Vagina (tissue), 2 donors: ENCODE measurements around the gene EHBP1.

Experiments
- POLR2A ChIP-seq, 2 donors: fragments of 450-650 bp; IDR thresholded peaks; one replicate each; pipeline ENCODE4 v1.6.1; 2017; ENCODE audit warnings: antibody characterized with exemption in 2 of 2, mild to moderate bottlenecking in 2 of 2, moderate library complexity in 2 of 2
- POLR2AphosphoS5 ChIP-seq, 2 donors: sonication (generic); formaldehyde crosslinking; IDR thresholded peaks; one replicate each; pipeline ENCODE4 v1.9.0; 2017; ENCODE audit warnings: antibody characterized with exemption in 2 of 2, mild to moderate bottlenecking in 2 of 2, low read depth in 1 of 2; ENCODE audit not compliant: insufficient read depth in 1 of 2
- TF ChIP-seq, protein P1 (sequence below), 3 experiments: fragments of 450-650 bp in 2 of 3; fragments of 200-600 bp in 1 of 3; sonication (generic) in 1 of 3; IDR thresholded peaks; one replicate each; pipeline ENCODE4 v1.5.1; 2017 to 2019; ENCODE audit warnings: antibody characterized with exemption in 3 of 3, mild to moderate bottlenecking in 2 of 3, moderate library complexity in 2 of 3

- TF ChIP-seq, protein P1, sequence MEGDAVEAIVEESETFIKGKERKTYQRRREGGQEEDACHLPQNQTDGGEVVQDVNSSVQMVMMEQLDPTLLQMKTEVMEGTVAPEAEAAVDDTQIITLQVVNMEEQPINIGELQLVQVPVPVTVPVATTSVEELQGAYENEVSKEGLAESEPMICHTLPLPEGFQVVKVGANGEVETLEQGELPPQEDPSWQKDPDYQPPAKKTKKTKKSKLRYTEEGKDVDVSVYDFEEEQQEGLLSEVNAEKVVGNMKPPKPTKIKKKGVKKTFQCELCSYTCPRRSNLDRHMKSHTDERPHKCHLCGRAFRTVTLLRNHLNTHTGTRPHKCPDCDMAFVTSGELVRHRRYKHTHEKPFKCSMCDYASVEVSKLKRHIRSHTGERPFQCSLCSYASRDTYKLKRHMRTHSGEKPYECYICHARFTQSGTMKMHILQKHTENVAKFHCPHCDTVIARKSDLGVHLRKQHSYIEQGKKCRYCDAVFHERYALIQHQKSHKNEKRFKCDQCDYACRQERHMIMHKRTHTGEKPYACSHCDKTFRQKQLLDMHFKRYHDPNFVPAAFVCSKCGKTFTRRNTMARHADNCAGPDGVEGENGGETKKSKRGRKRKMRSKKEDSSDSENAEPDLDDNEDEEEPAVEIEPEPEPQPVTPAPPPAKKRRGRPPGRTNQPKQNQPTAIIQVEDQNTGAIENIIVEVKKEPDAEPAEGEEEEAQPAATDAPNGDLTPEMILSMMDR (IDR thresholded peaks at IDR 0.05) = no peak
- no peak for TF ChIP-seq POLR2A (IDR thresholded peaks at IDR 0.05)
- no peak for TF ChIP-seq POLR2AphosphoS5 (IDR thresholded peaks at IDR 0.05; ENCODE audit: insufficient read depth in 1 of 2, low read depth in 1 of 2)
Observed at GRCh38 chr2:62808554-62808953, 103.0 kb downstream of the EHBP1 start.
